Prostate gland (tissue), 2 donors: Measurements from ENCODE around the gene EFCAB3.

ENCODE experiments used
- CTCF ChIP-seq, 4 experiments: fragments of 200-600 bp in 2 of 4; fragments of 450-650 bp in 2 of 4; sonication (generic) in 2 of 4; IDR thresholded peaks; 1 replicate in 3 of 4; 2 replicates in 1 of 4; pipeline ENCODE4 v1.5.1; 2016 to 2019; ENCODE audit warnings: antibody characterized with exemption in 4 of 4, mild to moderate bottlenecking in 2 of 4, moderate library complexity in 2 of 4
- POLR2AphosphoS5 ChIP-seq: sonication (generic); formaldehyde crosslinking; IDR thresholded peaks from one replicate; pipeline ENCODE4 v1.6.1; 2017; ENCODE audit warnings: antibody characterized with exemption

DNA sequence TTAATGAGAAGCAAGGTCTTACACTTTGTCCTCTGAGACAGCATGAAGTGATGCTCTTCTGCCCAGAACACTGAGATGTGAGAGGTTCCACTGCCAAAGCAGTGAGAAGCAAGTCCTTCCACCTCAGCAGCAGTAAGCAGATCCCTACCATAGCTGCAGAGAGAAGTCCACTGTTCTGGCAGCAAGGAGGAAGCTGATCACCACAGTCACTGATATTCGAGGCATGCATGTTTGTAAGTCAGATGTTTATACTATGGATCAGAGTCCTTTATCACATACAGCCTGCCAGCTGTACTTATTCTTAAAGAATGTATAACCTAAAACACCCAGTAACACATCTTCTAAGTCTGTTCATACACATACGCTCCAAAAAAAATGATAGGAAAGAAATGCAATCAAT lies 25.1 kb downstream of the EFCAB3 start:
- no peak for TF ChIP-seq POLR2AphosphoS5
- TF ChIP-seq CTCF (IDR thresholded peaks at IDR 0.05), result no peak
